Mesenteric fat pad (tissue), 1 donor: ENCODE data around the gene HIVEP3. TPM values are rescaled to one million over a fixed set of nuclear protein-coding genes. Genes with fewer than 3 reads are reported as not detected.

ENCODE experiments used
- DNase-seq: peaks from one replicate; pipeline ENCODE4 v3.0.0-alpha.2; 2020; ENCODE audit warnings: low spot score
- total RNA-seq: library from RNA; stranded (reverse); fragmentation: NEBNext Ultra II Directional; extraction: Animal tissue kit (Norgen Biotek cat#: 25700); gene quantifications from one replicate; pipeline ENCODE4 v1.2.1, GENCODE V29; 2021
- donor health status: DM: yes; HTN: yes; CAD: no.

Gene HIVEP3
- total RNA-seq, 1 donor from 2014 or later, result 19.9 TPM

DNA sequence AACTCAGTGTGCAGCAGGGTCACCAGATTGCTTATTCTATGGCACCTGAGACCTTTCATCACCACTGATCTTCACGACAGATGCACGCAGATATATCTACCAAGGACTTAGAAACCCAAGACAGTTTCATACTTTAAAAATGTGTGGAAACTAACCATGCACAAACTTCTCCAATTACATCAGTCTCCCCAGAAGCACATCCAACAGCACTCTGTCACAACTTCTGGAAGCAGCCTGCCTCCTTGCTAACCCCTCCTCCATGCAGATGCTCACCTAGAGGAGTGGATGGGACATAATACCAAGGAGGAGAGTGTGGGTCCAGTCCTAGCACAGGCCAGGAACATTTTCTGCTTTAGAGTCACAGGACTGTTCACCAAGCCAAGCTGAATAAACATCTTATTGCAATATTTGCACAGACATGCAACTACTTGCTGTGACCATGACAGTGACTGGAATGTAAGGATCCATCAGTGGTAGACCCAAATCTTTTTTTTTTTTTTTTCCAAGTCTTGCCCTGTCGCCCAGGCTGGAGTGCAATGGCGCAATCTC lies 69.4 kb downstream of the HIVEP3 start:
- DNase-seq, result no peak

DNA sequence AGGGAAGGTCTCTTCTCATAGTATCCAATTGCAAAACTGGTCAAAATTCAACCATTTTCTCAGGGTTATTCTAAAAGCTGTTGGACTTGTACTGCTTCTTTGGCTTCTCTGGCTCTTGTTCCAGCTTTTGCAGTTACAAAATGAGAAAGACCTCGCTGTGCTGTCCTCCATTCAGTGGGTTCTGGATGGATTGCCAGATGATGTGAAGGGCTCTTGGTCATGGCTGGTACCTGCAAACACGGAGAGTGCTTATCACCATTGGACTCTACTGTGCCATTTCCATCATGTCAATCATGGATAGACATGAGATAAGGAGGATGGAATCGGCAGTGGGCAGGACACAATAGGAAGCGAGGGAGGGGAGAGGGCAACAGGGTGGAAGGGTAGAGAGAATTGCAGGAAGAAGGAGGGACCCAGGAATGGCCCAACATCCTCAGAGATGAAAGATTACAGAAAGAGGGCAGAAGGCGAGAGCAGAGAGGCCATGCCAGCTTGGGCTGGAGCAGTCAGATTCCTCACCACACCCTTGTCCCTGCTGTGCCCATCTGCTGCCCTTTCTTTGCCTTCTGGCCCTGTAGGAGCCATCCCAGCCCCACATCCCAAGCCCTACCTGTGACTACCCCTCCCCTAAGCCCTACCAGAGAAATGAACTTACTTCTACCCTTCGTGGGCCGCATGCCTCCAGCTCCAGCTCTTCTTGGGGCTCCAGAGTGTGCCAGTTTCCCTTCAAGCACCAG lies 70.3 kb downstream of the HIVEP3 start:
- DNase-seq, result no peak

DNA sequence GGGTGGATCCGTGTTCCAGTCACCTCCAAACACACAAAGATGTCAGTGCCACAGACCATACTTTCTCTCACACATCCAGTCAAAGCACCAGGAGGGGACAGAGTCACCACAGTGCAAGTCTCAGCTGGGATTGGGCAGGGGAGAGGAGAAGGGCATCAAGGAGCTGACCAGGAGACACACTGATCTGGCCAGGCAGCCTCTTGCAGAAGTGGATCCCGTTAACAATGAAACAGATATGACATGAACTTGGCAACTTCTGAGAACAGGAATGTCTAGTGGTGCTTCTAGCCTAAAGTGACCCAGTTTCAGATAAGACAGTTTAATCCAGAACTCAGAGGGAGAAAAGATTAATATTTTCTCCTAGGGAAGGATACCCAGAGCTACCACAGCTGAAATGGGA lies 71.0 kb downstream of the HIVEP3 start:
- DNase-seq, result no peak

DNA sequence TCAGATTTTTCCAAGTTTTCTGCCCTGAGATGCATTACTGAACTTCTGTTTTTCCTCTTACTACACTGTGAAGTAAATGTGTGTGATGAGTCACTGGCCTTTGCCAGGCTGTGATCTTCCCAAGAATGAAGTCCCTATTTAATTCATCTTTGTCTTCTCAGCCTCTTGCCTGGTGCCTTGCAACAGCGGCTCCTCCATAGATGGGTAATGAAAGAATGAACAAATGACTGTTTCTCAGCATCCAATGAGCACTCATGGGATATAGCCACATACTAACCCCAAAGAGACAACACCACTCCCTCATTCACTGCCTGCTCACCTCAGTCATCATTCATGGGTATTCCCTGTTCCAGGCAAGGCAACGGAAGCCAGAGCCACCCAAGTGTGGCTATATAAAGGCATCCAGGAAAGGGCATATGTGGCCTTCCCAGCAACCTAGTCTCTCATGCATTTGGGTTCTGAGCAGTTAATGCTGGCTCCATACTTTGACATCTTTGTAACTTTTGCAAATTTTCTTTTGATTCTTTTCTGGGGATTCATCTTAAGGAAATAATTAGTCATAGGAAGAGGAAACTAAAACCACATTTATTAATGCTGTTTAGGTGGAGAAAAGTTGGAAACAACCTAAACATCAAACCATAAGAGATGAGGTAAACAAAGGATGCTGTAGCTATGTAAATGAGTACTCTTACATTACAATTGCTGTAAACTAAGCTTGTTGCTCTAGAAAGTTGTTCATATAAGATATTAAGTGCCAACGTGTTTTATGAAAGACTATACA lies 71.9 kb downstream of the HIVEP3 start:
- DNase-seq, result no peak

DNA sequence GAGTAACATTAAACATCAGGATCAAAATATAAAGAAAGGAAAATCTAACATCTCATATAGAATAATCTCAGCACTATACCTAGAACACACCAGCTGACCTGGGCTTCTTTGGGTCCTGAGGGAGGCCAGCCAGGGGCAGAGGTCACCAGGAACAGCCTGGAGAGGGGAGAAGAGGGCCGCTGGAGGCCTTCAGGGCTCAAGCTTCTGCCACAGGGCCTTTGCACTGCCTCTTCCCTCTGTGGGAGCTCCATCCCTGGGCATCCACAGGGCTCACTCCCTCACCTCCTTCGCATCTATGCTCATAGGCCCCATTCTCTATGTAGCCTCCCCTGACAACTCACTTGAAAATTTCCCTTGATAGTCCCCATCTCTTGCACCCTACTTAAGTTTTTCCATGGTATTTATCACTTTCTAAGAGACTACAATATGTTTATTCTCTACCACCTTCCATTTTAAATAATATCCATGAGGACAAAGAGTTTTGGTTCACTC lies 73.9 kb downstream of the HIVEP3 start:
- DNase-seq, result no peak

DNA sequence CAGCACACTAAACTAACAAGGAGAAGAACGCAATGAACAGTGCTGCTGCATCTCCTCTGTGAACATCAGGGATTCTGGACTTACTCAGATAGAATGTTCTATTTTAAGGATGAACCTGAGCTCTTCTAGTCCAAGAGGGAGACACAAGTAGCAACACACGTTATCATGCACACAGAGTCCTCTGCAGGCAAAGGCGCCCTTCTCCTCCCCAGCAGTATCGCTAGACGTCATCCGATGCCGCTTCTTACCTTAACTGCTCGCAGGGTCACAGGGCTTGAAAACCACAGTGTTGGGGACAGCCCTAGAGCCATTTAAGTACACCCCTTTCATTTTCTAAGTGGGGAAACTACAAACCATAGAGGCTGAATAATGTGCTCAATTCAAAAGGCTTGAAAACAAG lies 74.5 kb downstream of the HIVEP3 start:
- DNase-seq, result no peak

DNA sequence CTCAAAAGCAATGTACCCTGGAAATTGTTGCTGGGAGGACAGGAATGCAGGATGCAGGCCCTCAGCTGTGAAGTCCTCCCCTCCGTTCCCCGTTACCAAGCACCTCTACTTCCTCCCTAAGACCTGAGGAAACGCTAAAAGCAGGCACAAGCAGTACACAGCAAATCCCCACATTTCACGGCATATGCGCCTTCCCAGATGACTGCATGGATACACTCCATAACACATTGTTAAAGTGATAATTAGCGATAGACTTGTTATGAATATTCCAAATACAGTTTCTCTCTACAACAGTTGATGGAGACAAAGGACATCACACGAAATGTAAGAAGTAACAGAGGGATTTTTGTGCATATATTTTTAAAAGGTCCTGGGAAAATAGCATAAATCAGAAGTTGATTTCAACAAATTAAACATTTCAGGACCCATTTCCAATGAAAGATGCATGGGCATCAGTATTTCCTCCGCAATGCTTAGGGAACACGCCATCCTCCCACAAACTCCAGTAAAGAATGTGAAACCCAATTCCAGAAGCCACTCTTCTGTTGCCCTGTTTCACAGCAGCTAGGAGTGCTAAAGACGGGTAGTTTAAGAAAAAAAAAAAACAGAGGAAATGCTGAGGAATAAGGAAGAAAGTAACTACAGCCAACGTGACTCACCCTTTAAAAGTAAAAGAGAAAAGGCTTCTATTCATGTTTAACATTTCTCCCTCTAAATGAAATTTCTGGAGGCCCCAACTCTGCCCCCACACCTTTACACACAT lies 75.5 kb downstream of the HIVEP3 start:
- no peak for DNase-seq

DNA sequence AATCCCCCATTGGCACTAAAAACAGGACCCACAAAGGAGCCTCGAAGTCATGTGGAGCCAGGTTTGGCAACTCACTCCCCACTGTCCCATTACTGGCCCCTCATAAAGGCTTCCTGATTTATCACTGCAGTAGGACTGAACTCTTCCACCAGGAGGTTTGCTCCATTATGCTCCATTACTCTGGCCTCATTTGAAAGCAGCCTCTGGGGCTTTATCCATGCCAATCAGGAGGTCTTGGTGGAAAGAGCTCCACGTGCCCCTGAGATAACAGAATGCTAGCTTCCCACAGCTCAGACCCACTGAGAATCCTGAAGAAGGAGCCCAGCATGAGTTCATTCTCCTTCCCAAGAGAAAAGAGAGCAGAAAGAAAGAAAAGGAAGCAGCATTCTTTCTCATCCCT lies 76.4 kb downstream of the HIVEP3 start:
- DNase-seq, result no peak

DNA sequence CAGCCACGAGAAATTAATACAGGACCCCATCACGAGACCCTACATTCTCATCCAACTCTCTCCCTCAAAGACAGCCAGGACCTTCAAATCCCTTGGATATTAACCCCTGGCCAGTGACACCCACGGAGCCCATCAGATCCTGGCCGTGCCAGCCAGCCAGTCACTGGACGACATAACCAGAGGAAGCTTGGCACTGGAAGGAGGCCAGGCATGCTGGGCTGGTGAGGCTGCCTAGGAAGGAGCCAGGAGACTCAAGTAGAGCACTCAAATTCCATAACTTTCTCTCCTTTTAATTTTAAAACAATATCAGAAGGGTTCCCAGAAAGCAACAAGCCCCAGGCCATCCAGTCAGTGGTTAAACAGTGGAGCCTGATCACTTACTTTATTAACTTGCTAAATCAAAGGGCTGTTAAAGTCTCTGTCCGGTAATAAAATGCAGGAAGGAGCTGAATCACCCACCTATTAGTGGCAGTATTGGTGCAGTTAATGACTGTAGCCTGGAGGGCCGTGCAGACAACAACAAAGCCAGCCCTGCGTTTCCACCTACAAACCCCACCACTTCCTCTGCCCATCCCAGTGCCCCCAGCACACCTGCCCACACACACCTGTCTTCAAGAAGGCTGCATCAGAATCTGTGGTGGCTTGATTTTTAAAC lies 78.0 kb downstream of the HIVEP3 start:
- no peak for DNase-seq

DNA sequence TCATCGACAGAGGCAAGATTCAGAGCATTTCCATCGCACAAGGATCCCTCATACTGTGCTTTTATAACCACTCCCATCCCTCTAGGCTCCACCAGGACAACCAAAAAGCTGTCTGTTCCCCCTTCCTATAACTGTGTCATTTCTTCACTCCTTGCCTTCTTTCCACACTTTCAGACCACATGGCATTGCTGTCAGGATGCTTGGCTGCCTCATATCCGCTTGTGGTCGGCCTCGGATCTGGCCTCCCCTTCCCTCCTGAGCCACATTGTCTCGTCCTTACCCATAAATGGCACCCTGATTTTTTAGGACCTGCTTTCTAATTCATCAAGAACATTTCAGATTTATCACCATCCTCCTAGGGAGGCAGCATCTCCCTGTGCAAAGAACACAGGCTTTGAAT lies 80.5 kb downstream of the HIVEP3 start:
- DNase-seq, result no peak

DNA sequence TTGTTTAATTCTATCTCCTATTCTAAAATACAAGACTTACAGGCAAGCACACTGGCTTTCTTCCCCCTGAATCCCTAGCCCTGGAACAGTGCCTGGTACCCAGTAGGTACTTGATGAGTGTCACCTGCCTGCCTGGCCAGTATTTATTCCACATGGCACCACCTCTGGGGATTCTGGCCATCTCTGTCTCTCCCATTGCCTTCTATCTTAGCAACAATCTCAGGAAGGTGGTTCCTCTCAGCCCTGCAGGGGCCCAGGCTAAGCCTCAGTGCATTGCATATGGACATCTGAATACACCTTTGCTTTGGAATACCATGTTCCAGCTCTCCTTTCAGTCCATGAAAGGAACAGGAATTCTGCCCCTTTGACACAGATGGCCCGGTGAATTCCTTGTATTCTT lies 81.0 kb downstream of the HIVEP3 start:
- no peak for DNase-seq

DNA sequence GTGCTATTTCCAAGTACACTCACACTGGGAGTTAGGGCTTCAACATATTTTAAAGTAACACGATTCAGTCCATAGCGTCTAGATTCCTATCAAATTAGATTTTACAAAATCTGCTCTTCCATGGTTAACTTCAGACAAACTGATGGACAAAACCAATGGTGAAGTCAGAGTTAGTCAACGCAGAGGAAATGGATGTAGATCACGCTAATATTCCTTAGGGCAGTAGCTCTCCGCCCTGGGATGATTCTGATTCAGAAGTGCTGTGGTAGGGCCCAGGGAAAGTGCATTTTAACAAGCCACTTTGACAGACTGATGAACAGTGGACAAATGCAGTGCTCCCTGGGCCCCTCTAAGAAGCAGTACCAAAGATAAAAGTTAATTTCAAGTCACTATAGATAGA lies 83.2 kb downstream of the HIVEP3 start:
- no peak for DNase-seq

DNA sequence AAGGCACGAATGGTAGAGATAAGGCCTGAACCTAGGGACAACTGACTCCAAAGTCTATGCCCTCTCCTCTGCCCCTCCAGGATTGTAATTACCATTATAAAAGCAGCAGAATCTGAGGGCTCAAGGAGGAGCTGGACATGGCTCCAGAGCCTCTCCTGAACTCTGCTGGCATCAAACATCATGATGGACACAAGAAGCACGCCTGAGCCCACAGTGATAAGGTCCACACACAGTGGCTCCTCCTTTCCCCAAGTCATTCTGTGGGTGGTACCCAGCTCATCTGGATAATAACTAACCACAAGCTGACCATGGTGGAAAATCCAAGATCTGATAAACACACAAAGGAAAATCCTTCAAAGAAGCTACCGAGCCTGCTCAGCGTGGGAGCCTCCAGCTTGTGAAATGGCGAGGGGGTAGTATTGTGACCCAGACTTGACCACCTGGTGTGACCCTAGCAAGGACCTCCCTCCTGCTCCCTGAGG lies 85.2 kb downstream of the HIVEP3 start:
- DNase-seq, result no peak

DNA sequence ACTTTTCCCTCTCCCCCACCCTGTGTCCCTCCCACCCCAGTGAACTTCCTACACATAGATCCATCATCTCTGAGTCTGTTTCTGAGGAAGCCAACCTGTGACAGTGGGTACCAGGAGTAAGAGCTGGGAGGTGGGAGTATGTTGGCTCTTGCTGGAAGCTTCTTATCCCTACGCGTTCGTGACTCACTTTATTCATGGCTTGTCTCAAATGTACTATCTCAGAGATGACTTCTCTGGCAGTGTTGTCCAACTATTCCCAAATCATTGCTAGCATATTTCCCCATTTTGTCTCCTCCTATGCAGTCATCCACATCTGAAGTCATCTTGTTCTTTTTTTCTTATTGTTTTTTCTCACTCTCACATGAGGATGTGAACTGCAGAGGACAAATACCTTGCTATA lies 88.0 kb downstream of the HIVEP3 start:
- no peak for DNase-seq

DNA sequence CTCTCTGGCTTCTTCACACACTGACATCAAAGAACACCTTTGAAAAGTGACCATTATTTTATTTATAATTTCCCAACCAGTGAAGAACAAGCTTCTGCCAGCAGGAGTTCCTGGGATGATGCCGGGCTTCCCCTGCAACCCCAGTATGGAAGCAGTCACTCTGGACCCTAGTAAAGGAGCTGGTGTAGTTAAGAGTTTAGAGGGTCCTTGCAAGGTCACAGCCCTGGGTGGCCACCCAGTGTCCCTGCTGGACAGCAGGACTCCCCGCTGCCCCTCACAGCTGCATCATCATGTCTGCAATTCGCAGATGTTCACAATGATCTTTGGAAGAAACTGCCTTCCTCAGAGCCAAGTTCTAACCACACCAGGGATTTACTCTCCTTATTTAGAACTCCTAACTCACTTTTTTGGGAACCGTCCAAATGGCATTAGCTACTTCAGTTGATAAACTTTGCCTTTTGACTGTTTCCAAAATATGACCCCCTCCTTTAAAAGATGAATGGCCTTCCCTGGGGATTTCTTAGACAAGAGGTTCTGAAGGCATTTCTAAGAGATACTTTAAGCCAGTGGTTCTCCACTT lies 90.6 kb downstream of the HIVEP3 start:
- DNase-seq, result no peak

DNA sequence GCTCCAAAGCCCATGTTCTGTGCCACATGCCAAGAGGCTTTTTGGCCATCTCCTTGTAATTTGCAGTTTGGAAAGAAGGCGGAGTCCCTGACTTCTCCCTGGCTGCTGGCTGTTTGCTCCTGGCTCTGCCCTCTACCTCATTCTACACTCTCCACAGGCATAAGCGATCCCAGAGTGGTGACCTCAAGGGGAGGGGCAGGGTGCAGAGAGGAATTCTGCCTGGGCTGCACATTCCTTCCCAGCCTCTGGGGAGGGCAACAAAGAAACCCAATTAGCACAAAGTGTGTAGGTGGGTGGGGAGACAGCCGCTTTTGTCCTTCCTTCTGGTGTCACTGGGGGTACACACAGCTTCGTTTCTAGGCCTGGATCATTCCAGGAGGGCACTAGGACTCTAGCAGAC lies 95.3 kb downstream of the HIVEP3 start:
- no peak for DNase-seq

DNA sequence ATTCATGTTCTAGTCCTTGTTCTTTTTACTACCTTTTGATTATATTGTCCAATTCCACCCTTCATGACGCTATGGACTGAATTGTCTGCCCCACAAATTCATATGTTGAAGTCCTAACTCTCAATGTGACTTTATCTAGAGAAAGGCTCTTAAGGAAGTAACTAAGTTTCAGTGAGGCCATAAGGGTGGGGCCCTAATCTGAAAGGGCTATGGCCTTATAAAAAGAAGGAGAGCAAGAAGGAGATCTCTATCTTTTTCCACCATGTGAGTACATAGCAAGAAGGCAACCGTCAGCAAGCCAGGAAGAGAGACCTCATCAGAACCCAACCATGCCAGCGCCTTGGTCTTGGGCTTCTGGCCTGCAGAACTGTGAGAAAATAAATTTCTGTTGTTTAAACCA lies 95.9 kb downstream of the HIVEP3 start:
- no peak for DNase-seq

DNA sequence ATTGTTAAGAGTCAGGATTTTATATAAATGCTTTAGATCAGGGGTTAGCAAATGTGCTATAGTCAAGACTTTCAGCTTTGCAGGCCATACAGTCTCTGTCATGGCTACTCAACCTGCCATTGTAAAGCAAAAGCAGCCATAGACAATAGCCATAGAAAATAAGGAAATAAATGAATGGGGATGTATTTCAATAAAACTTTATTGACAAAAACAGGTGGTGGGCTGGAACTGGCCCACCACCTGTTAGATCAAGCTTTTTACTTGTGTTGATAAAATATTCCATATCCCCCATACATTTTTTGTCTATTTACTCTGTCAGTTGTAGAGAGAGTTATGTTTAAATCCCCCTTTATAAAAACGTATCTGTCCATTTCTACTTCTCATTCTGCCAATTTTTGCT lies 98.9 kb downstream of the HIVEP3 start:
- no peak for DNase-seq

DNA sequence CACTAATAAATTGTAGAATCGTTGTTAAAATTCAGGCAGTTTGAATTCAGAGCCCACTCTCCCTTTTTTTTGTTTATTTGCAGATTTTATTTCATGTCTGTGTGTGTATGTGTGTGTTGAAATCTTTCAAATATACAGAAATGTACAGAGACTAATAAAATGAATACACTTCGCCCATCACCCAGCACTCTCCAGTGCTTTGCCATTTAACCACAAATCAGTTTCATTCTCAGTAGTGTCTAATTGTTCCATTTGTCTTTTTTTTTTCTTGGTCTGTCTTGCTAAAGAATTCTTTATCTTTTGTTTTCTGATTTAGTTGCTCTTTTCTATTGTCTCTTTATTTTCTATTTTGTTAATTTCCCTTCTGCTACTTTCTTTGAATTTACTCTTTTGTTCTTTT lies 99.7 kb downstream of the HIVEP3 start:
- no peak for DNase-seq

DNA sequence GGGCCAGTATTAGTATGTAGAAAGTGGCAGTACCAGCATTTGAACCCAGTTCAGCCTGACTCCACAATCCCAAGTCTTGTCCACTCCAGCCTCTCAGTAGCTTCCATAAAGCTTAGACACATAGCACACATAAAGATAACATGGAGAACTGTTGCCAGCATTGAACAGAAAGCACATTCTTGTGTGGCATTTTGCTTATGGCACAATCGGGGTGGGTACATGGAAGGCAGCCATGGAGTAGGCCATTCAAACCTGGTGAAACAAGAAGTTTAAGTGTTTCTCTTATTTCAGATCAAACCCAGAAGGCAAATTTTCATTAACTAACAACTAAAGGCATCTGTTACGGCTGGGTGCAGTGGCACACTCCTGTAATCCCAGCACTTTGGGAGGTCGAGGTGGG lies 102.7 kb downstream of the HIVEP3 start:
- no peak for DNase-seq
